PC-3 (cell line): ENCODE data around the gene POP4.

Experiments used
- EZH2 ChIP-seq: fragments of 300-600 bp; sonication (generic); IDR thresholded peaks from one replicate; pipeline ENCODE4 v1.6.1; 2017; ENCODE audit warnings: antibody characterized with exemption, mild to moderate bottlenecking, low read length; ENCODE audit not compliant: unreplicated experiment
- TF ChIP-seq, protein P1 (sequence below): fragments of 300-600 bp; sonication (generic); conservative IDR thresholded peaks from 2 replicates; pipeline ENCODE4 v1.5.1; 2017; ENCODE audit warnings: antibody characterized with exemption, low read depth, mild to moderate bottlenecking, low read length

GRCh38 chr19:29578349-29578748 lies 27.7 kb upstream of the POP4 start:
- TF ChIP-seq, protein P1, sequence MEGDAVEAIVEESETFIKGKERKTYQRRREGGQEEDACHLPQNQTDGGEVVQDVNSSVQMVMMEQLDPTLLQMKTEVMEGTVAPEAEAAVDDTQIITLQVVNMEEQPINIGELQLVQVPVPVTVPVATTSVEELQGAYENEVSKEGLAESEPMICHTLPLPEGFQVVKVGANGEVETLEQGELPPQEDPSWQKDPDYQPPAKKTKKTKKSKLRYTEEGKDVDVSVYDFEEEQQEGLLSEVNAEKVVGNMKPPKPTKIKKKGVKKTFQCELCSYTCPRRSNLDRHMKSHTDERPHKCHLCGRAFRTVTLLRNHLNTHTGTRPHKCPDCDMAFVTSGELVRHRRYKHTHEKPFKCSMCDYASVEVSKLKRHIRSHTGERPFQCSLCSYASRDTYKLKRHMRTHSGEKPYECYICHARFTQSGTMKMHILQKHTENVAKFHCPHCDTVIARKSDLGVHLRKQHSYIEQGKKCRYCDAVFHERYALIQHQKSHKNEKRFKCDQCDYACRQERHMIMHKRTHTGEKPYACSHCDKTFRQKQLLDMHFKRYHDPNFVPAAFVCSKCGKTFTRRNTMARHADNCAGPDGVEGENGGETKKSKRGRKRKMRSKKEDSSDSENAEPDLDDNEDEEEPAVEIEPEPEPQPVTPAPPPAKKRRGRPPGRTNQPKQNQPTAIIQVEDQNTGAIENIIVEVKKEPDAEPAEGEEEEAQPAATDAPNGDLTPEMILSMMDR: no peak
- TF ChIP-seq EZH2: no peak
